Right lobe of liver (tissue), 4 donors: Measurements from ENCODE around the gene SUSD5.

Experiments used
- POLR2A ChIP-seq: fragments of 450-650 bp; IDR thresholded peaks from one replicate; pipeline ENCODE4 v1.6.1; 2017; ENCODE audit warnings: antibody characterized with exemption, mild to moderate bottlenecking
- TF ChIP-seq, protein P1 (sequence below), 4 donors: fragments of 200-600 bp in 3 of 4; fragments of 450-650 bp in 1 of 4; IDR thresholded peaks; one replicate each; pipeline versions ENCODE4 v1.5.1 to v1.8.0; 2016 to 2022; ENCODE audit warnings: antibody characterized with exemption in 4 of 4, mild to moderate bottlenecking in 2 of 4
- donor health status: DM: no; HTN: no; CAD: no.
- donor health status: DM: no; HTN: no; CAD: no.
- donor health status: DM: no; HTN: yes; CAD: no.

DNA sequence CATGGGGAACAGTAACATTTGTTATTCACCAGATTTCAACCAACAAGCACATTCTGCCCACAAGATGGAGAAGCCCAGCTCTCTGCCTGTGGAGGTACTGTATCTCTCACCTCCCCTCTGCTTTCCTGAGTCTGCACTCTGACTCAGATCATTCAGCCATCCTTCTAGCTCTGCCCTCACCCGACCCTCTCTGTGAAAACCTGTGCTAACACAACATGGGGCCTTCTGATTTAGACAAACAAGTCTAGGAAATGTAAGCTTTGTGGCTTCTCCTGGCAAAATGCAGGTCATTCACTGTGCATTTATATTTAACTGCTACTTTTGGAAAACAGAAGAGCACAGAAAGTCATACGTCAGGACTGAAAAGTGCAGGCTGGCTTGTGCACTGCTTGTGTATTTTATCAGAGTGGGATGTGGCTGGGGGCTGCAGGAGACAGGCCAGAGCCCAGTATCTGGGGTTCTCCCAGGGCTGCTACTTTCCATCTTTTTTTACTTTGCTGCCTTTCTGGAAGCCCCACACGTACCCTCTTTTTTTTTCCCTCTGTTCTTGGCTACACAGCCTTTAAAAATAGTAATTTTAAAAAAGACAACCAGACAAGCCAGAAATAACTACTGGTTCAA is 50.8 kb downstream of the SUSD5 start:
- TF ChIP-seq, protein P1, sequence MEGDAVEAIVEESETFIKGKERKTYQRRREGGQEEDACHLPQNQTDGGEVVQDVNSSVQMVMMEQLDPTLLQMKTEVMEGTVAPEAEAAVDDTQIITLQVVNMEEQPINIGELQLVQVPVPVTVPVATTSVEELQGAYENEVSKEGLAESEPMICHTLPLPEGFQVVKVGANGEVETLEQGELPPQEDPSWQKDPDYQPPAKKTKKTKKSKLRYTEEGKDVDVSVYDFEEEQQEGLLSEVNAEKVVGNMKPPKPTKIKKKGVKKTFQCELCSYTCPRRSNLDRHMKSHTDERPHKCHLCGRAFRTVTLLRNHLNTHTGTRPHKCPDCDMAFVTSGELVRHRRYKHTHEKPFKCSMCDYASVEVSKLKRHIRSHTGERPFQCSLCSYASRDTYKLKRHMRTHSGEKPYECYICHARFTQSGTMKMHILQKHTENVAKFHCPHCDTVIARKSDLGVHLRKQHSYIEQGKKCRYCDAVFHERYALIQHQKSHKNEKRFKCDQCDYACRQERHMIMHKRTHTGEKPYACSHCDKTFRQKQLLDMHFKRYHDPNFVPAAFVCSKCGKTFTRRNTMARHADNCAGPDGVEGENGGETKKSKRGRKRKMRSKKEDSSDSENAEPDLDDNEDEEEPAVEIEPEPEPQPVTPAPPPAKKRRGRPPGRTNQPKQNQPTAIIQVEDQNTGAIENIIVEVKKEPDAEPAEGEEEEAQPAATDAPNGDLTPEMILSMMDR (IDR thresholded peaks at IDR 0.05), result no peak
- TF ChIP-seq POLR2A, result no peak
